GM19240 (cell line): ENCODE results near the gene PDIK1L.

ENCODE experiments used
- DNase-seq: peaks from one replicate; pipeline ENCODE4 v3.0.0; 2011; ENCODE audit warnings: low spot score; ENCODE audit not compliant: insufficient read length

The PDIK1L gene

DNA sequence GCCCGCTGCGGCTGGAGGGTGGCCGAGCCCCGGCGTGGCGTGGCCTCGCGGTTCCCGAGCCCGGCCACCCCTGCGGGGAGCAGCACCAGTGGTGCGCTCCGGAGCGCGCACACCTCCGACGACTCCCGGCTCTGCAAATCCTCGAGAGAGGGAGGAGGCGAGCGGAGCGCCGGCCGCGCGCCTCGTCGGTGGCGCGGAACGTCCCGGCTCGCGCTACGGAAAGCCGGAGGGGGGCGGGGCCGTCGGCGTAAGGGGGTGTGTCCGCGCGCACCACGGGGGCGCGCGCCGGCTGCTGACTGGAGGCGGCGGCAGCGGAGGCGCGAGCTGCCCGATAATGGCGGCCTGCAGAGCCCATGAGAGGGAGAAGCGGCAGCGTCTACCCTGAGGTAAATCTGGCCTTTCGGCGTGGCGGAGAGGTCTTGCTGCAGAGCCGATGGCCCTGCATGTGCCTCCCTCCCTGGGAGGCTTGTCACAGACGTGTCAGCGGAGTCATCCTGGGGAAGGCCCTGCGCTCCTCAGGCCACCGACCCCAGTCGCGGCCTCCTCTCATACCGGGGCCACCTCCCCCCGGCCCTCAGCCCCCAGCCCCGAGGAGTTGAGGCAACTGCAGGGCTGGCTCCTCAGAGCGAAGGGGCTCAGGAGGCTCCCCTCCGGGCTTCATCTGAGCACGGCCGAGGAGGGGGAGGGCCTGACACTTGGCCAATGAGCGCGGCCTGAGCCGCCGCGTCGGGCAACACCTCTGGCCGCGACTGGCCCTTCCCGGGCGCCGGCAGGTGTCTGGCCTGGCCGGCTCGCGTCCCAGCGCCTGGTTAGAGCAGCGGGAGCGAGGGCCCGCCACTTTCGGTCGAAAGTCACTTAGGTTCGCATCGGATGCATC, at the start of gene PDIK1L:
Gene PDIK1L, plus strand, starts transcription at position 295 of the 877 bp plus-strand sequence. CDS start 2,485 bp downstream, outside the sequence.
- peak; percentile 63 for DNase-seq

DNA sequence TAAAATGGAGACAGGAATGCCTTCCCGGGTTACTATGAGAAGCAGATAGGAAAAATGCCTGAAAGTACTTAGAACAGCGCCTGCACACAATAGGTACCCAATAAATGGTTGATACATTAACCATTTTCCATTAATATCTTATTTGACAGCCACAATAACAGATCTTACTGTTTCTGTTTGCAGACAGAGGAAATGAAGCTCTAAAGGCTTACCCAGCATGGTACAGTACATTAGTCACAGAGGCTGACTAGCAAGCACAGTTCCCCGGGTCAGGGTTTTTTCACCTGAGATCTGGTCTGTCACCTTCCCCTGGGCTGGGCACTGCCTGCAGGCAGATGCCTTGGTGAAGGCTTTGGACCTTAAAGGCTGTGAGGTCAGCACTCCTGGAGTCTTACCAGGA, 47.1 kb upstream of the PDIK1L start:
- no peak for DNase-seq

- no peak for DNase-seq
These were observed 45.5 kb upstream of the PDIK1L start for GRCh38 chr1:26066160-26066559.

DNA sequence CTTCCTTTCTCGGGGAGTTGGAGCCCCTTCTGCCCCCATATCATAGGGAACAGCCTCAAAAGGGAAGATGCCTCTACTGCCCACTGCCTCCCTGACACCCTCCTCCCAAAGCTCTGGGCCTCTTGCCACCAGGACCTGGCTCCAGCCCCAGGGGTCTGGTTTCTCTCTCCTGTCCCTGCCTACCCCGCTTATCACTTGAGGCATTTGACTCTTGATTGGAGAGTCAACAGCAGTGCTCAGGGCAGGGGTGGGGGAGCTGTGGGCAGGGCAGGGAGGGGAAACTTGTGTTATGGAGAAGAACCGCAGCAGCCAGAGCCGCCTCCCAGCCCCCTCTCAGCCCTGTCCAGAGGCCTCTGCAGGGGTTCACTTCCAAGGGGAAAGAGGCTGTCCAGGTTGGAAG, 44.8 kb upstream of the PDIK1L start:
- DNase-seq, result no peak

DNA sequence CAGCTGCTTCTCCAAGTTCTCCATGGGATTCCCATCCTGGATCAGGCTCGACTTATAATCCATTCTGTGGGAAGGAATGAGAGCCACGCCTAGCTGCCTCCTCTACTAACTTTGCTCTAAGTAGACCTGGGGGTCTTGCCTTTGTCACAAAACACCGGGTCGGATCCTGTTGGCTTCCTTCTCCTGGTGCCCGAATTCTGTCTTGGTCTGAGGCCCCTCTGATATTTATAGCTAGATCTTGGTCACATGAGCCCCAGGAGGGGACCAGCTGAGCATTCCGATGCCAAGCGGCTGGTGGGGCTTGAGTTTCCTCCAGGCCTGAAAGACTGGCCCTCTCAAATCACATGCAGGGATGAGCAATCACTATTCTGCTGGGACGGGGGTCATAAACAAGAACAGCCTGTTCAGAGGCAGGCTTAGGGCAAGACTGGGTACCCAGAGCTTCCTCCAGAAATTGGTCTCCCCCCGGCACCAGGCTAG, 44.2 kb upstream of the PDIK1L start, which contains the start of gene TRIM63:
Gene TRIM63, minus strand, starts transcription at position 199 of the 480 bp plus-strand sequence. Its CDS starts 136 bp downstream, at position 63.
- no peak for DNase-seq

- DNase-seq, result no peak
These were observed 41.7 kb upstream of the PDIK1L start for GRCh38 chr1:26069941-26070295.

- DNase-seq, result no peak
These were observed 41.2 kb upstream of the PDIK1L start for GRCh38 chr1:26070296-26070962.

DNA sequence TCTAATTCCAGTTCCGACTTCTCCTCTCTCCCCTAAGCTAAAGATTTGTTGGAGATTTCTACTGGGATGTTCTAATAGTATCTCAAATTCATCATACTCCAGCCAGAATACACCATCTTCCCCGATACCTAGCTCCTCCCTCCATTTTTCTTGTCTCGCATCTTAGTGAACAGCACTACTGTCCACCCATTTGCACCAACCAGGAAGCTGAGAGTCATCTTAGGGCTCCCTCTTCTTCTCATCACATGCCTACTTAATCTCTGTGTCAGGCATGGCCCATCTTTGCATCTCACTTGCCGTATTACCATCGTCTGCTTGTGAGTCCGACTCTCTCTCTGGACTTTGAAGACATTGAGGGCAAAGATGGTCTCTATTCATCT, 40.7 kb upstream of the PDIK1L start:
- no peak for DNase-seq

DNA sequence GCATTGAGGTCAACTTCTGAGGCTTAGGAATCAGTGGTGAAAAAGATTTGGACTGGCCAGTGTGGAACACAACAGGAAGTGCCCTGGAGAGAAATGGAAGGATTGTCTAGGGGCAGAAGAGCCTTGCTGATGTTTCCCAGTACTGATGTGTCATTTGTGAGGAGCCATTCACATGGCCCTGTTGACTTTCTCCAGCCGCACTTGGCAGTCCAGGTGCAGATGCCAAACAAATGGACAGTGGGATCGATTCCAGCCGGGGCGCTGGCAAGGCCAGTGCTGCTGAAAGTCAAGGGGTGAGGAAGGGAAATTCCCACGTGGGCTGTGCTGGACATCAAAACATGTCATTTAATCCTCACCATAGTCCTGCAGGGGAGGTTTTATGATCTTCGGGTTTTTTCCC, 39.3 kb upstream of the PDIK1L start:
- no peak for DNase-seq

DNA sequence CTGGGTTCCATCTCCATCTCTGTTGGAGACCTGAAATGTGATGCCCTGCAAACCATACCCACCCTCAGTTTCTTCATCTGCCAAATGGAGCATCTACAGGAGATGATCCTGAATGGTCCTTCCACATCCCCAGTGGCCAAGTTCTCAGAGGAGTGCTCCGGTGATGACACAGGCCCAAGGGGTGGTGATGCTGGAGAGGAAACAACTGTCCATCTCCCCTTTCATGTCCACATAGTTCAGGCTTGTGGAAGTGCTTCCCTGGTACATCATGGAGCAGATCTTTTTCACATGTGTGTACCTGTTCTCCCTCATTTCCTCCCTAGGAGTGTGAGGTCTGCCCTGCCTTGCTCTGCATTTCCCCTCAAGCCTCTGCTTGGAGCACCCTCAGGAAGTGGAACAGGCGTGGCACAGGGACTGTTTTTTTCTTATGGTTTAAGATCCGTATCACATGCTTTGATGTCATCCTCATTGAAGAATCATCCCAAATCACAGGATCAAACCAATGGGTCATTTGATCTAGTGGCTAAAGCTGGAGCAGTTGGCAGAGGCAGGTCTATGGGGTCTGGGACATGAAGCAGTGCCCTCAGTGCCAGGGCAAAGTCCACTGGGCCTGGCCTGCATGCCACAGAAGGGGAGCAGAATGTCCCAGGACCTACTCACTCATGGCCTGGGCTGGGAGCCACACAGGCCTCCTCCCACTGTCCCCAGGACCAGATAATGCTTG, 36.0 kb upstream of the PDIK1L start:
- DNase-seq, result no peak

- DNase-seq, result no peak
These were observed 34.1 kb upstream of the PDIK1L start for GRCh38 chr1:26077524-26077923.

DNA sequence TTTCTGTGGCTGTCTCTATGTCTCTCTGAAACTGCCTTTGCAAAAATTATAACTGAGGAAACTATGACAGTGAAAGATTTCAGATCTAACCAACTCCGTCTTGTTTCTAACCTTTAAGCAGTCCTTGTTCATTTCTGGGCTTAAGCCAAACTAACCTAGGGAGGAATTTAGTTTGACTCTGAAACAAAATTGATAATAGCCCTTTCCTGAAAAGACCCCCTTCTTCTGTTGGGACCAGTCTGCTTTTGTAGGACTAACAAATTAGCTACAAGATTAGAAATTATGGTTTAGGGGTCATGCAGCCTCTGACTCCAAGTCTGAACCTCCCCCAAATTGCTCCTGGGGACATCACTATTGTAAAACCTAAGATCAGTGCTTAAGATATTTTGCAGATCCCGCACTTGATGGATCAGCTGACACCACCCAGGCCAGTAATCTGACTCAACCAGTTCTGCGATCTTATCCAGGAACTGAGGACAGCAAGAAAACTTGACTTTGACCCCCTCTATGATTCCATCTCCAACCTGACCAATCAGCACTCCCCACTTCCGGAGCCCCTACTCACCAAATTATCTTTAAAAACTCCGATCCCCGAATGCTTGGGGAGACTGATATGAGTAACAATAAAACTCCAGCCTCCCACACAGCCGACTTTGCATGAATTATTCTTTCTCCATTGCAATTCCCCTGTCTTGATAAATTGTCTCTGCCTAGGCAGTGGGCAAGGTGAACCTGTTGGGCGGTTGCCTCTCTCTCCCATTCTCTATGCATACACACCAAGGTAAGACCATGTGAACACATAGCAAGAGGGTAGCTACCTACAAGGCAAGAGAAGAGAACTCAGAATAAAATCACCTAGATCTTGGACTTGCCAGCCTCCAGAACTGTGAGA, 33.1 kb upstream of the PDIK1L start:
- no peak for DNase-seq

DNA sequence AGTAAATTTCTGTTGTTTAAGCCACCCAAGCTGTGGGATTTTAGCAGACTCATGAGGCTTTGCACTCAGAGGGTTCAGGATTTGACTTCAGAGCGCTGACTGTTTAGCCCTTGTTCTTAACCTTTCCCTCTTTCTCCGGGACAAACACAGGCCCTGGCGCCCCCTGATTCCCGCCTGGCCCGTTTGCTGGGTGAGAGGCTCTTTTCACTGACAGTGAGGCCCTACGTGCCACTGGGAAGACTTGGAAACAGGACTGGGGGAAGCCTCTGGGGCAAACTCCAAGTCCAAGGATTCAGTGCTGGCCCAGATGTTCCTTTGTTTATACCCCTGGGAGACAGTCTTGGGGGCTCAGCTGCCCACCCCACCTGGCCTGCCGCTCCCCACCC, 32.5 kb upstream of the PDIK1L start:
- DNase-seq, result no peak

DNA sequence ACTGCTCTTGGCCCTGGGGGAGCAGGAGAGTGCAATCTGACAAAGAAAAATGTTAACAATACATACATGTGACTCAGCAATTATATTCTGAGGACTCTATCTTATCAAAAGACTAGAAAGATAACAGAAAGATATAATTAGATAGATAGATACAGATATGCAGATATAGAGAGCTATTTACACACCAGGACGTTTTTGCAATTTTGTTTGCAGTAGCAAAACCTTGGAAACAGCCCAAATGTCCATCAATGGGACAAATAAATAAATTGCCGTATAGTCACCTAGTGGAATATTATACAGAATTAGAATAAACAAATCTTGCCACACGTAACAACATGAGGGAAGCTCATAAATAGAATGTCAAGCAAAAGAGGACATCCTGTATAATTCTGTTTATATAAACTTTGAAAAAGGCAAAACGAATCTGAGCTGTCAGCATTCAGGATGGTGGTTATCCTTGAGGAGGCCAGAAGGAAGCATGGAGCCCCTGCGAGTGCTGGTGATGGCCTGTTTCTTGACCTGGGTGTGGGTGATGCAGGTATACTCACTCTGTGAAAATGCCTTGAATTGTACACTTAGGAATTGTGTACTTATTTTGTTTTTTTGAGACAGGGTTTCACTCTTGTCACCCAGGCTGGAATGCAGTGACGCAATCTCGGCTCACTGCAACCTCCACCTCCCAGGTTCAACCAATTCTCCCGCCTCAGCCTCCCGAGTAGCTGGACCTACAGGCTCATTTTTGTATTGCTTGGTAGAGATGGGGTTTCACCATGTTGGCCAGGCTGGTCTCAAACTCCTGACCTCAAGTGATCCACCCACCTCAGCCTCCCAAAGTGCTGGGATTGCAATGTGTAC, 31.4 kb upstream of the PDIK1L start:
- no peak for DNase-seq

- no peak for DNase-seq
These were observed 30.2 kb upstream of the PDIK1L start for GRCh38 chr1:26081267-26082019.

GRCh38 chr1:26082020-26082350, 29.6 kb upstream of the PDIK1L start:
- no peak for DNase-seq

GRCh38 chr1:26083208-26083607, 28.4 kb upstream of the PDIK1L start:
- no peak for DNase-seq

DNA sequence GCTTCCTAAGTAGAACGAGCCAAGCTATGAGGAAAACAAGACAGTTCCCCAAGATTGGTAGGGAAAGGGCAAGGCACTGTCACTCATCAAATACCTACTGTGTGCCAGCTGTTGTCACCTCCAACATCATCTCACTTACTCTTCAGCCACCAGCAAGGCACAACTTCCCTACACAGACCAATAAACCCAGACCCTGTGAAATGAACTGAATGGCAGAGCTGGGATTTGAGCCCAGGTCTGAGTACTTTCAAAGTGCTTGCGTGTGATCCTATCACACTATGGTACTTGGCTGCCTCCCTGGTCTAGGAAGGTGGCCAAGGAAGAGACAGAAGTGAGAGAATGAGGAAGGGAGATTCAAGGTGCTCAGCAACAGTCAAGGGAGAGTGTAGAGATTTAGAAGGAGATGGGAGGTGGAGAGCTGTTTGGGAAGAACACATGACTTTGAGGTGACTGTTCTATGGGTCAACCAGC, 27.5 kb upstream of the PDIK1L start:
- no peak for DNase-seq

- DNase-seq, result no peak
These were observed 26.8 kb upstream of the PDIK1L start for GRCh38 chr1:26084844-26085243.
